ENCODE measurements around the gene ATG4A.

The ATG4A gene

GRCh38 chrX:108148524-108148923 is 56.9 kb downstream of the ATG4A start:
- TF ChIP-seq, protein P1, sequence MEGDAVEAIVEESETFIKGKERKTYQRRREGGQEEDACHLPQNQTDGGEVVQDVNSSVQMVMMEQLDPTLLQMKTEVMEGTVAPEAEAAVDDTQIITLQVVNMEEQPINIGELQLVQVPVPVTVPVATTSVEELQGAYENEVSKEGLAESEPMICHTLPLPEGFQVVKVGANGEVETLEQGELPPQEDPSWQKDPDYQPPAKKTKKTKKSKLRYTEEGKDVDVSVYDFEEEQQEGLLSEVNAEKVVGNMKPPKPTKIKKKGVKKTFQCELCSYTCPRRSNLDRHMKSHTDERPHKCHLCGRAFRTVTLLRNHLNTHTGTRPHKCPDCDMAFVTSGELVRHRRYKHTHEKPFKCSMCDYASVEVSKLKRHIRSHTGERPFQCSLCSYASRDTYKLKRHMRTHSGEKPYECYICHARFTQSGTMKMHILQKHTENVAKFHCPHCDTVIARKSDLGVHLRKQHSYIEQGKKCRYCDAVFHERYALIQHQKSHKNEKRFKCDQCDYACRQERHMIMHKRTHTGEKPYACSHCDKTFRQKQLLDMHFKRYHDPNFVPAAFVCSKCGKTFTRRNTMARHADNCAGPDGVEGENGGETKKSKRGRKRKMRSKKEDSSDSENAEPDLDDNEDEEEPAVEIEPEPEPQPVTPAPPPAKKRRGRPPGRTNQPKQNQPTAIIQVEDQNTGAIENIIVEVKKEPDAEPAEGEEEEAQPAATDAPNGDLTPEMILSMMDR (IDR thresholded peaks at IDR 0.05), result no peak

DNA sequence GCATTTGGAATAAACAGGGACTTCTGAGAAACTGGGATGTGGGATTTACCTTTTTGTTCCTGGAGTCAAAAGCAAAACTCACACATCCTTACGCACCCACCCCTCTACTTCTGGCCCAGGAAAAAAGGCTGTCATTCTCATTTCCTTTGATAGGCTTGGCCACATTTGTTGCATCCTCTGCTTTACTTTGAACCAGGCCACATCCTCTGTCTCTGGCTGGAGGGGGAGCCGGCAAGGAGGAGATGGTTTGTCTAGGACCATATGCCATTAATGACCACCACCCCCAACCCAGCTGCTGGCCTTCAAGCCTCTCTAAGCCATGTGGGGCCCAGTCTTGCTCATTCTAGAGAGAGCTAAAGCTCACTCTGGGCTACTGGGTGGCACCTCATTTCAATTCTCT is 64.5 kb downstream of the ATG4A start:
- Histone ChIP-seq H3K36me3 (peaks cover 10% of the 10 kb centered on the region), H3K4me3 (ENCODE audit: low read depth in 1 of 2, low read length in 1 of 2) (no peak overlapping the region), H3K9me3 (no peaks in the 10 kb centered on the region), H3K27ac (no peak overlapping the region), H3K27me3 (no peaks in the 10 kb centered on the region), H3K4me1 (ENCODE audit: control insufficient read depth in 1 of 2, insufficient read depth in 1 of 2, low read depth in 1 of 2, low read length in 1 of 2) (no peaks in the 10 kb centered on the region)
- TF ChIP-seq, protein P1 (IDR thresholded peaks at IDR 0.05), result no peak

More at GRCh38 chrX:108148524-108148923, 56.9 kb downstream of the ATG4A start:
- Histone ChIP-seq H3K4me3 (ENCODE audit: low read depth in 1 of 2, low read length in 1 of 2) (no peak overlapping the region), H3K27me3 (no peaks in the 10 kb centered on the region), H3K27ac (no peak overlapping the region), H3K36me3 (peaks cover 35% of the 10 kb centered on the region), H3K4me1 (ENCODE audit: control insufficient read depth in 1 of 2, insufficient read depth in 1 of 2, low read depth in 1 of 2, low read length in 1 of 2) (no peaks in the 10 kb centered on the region), H3K9me3 (no peaks in the 10 kb centered on the region)

DNA sequence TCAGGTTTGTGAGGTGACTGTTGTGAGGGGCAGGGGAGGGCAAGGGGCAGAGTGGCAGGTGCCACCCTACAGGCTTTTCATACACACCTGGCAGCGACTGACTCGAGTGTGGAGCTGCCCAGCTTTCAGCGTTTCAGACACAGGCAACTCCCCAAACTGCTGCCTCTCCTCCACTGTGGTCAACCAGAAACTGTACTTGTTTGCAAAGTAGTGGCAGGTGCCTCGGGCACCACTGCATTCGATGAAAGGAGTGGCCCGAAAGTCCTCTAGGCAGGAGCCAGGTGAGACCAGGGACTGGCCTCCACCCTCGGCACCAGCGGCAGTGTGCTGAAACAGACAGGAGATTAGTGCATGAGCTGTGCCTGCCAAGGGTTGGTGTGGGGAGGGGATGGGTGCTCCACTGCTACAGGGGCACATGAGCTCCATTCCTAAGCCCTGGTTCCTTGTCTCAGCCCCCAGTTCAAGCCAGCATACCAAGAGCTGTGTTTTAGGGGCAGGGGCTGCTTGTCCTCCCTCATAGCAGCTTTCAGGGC is 65.4 kb downstream of the ATG4A start:
- H3K4me1 ChIP-seq (ENCODE audit: control insufficient read depth in 1 of 2, insufficient read depth in 1 of 2, low read depth in 1 of 2, low read length in 1 of 2), result no peaks in the 10 kb centered on the region
- no peaks in the 10 kb centered on the region for H3K27me3 ChIP-seq
- TF ChIP-seq, protein P1 (IDR thresholded peaks at IDR 0.05), result no peak
- no peaks in the 10 kb centered on the region for H3K9me3 ChIP-seq
- H3K4me3 ChIP-seq (ENCODE audit: low read depth in 1 of 2, low read length in 1 of 2), result no peak overlapping the region
- no peak overlapping the region for H3K27ac ChIP-seq
- H3K36me3 ChIP-seq, result peaks cover 10% of the 10 kb centered on the region

GRCh38 chrX:108157628-108158027 is 66.0 kb downstream of the ATG4A start:
- H3K4me1 ChIP-seq (ENCODE audit: control insufficient read depth in 1 of 2, insufficient read depth in 1 of 2, low read depth in 1 of 2, low read length in 1 of 2), result no peaks in the 10 kb centered on the region
- TF ChIP-seq, protein P1 (IDR thresholded peaks at IDR 0.05), result no peak
- no peak overlapping the region for H3K27ac ChIP-seq
- H3K36me3 ChIP-seq, result peaks cover 6% of the 10 kb centered on the region
- no peak overlapping the region for H3K4me3 ChIP-seq (ENCODE audit: low read depth in 1 of 2, low read length in 1 of 2)
- H3K9me3 ChIP-seq, result no peaks in the 10 kb centered on the region
- no peaks in the 10 kb centered on the region for H3K27me3 ChIP-seq

DNA sequence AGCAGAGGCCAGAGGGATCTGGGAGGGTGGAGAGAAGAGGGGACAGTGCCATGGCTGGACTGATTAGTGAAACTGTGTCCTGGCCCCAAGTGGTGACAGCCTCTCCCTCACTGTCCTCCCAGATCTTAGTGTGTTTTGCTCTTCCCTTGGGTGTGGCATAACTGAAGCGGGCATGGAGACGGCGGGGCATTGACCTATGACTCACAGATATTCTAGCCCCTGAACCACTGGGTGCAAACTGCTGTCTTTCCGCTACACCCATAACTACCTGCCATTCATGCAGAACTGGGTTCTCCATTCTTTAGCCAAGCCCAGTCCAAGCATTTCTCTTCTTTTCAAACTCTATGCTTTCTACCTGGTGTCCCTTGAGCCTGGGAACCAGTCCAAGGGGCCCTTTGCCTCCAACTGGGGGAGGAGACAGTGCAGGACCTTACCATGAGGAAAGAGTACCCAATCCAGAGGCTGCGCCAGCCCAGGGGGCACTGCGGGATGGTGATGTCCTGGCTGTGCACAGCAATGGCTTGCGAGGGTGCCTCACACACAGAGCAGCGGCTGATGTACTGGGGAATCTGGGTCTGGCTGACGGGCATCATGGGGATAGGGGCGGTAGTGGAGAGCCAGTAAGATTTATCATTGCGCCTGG is 67.6 kb downstream of the ATG4A start:
- H3K9me3 ChIP-seq, result no peaks in the 10 kb centered on the region
- no peak overlapping the region for H3K27ac ChIP-seq
- TF ChIP-seq, protein P1 (IDR thresholded peaks at IDR 0.05), result no peak
- H3K4me3 ChIP-seq (ENCODE audit: low read depth in 1 of 2, low read length in 1 of 2), result no peak overlapping the region
- no peaks in the 10 kb centered on the region for H3K36me3 ChIP-seq
- H3K4me1 ChIP-seq (ENCODE audit: control insufficient read depth in 1 of 2, insufficient read depth in 1 of 2, low read depth in 1 of 2, low read length in 1 of 2), result no peaks in the 10 kb centered on the region
- H3K27me3 ChIP-seq, result no peaks in the 10 kb centered on the region
